ENCODE data around the gene GSTM2.

GSTM2 gene

DNA sequence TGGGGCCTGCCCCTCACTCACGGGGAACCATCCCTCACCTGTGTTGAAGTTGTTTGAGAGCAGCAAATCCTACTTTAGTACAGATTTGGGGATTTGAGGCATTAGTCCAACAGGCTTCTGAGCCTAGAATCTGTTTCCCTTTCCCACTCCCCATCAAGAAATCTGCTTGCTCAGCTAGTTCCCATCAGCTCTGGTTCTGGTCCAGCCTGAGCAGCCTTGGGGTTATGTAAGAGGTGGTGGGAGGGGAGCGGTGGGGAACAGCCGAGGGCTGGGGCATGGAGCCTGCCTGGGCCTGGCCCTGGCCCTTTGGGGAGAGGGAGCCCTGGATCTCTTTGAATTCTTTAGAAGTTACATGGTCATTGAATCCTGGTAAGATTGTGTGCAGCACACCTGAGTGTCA is 48.3 kb downstream of the GSTM2 start:
- no peak for DNase-seq (ENCODE audit: low read depth)

DNA sequence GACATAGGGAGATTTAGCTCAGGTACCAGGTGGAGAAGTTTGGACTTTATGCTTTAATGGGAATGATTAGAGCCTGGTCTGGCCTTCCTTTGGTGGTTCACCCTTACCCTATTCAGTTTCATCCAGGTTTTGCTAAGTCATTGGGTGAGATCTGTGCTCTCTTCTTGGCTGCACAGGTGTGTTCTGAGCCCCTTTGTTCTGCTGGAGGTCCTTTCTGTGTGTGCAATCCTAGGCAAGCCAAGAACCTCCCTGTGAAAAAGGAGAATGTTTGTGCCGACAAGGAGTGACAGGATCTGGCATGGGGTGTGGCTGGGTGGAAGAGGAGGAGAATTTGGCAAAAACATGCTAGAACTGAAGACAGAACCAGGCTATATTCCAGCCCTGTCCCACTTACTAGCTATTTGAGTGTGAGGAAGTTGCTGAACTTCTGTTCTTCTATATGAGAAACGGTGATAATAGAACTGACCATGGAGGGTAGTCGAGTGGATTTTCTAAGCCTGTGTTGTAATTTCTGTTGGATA is 48.8 kb downstream of the GSTM2 start:
- DNase-seq (ENCODE audit: low read depth): no peak

DNA sequence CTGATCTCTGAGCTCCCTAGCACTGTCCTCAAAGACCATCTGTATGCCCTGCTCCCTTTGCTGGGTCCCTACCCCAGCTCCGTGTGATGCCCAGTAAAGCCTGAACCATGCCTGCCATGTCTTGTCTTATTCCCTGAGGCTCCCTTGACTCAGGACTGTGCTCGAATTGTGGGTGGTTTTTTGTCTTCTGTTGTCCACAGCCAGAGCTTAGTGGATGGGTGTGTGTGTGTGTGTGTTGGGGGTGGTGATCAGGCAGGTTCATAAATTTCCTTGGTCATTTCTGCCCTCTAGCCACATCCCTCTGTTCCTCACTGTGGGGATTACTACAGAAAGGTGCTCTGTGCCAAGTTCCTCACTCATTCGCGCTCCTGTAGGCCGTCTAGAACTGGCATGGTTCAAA is 49.9 kb downstream of the GSTM2 start:
- no peak for DNase-seq (ENCODE audit: low read depth)

DNA sequence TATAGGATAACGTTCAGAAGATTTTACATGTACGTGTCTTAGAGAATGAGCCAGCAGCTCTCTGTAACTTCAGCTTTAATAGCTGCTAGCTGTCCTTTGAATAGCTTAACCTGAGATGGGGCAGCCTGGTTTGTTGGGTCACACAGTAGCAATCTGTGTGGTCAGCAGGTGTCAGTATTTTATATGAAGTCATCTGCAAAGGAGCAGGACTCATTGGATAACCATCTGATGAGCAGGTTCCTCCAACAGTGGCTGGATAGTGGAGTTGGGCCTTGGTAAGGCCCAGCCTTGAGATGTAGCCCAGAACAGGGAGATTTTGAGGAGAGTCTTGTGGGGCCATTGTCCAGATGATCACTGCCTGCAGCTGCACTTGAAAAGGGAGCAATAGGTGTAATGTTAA is 50.6 kb downstream of the GSTM2 start:
- no peak for DNase-seq (ENCODE audit: low read depth)

DNA sequence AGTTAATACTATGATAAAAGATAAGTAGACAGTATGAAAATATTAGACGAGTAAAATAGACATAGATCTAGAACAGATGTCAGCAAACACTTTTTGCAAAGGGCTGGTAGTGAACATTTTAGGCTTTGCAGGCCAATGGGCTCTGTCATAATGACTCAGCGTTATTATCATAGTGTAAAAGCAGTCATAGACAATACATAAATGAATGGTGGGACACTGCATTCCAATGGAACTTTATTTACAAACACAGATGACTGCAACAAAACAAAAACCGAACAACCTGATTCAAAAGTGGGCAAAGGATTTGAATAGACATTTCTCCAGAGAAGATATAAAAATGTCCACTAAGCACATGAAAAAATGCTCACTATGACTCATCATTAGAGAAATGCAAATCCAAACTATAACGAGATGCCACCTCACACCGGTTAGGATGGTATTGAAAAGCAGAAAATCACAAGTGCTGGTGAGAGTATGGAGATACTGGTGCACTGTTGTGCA is 51.5 kb downstream of the GSTM2 start:
- DNase-seq (ENCODE audit: low read depth): peak; percentile 33

DNA sequence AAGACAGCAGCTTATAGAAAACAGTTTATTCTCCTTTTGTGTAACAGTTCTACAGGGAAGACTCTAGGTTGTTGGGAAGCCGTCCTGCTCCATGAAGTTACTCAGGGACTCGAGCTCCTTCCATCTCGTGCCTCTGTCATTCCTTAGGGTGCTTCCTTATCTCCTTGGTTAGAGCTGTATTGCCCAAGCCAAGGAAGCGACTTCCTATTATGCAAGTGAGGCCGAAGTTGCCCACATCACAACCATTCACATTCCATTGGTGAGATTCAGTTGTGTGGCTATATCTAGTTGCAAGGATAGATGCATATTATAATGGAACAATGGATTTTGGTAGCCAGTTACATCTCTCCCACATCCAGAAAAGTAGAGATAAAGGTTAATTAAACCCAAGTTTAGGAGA is 53.2 kb downstream of the GSTM2 start:
- DNase-seq (ENCODE audit: low read depth): no peak

DNA sequence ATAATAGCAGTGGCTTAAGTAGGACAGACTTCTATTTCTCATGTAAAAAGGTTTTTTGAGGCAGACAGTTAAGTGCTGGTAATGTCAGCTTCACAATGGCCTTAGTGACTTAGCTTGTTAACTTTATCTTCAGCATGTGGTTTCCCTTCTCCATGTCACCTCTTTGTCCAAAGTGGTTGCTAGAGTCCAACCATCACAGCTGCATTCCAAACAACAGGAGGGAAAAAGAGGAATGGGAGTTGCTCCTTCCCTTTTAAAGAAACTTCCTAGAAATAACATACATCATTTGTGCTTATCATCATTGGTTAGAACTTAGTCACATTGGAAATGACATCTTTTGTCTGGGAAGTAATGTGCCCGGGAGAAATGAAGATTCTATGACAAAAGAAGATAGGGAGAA is 54.1 kb downstream of the GSTM2 start:
- no peak for DNase-seq (ENCODE audit: low read depth)

DNA sequence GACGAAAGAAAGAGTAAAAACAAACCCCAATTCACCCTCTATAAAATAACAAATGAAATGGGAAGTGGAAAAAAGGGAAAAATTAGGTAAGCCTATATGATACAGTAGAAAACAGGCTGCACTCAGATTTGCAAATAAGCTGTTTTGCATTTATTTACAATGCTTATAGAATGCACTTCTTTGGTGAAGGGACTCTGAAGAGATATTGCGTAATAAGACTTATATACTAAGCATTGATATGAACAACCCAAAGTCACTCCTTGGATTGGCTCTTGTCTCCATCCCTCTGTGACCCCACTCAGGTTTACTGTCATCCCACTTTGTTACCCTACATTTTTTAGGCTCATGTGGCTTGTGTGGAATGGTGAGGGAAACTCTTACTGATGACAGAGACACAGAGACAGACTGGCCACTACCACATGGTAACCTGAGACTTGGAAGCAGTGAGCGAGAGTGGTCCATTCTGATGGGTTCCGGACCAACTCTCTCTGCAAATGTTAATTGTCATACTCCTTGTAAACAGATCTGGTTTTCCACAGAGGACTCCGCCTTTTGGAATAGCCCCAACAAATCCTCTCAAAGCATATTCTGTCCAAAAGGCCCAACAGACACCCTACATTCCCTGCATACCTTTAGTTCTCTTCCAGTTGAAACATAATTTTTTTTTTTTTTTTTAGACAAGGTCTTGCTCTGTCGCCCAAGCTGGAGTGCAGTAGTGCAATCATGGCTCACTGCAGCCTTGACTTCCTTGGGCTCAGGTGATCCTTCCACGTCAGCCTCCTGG is 55.2 kb downstream of the GSTM2 start:
- no peak for DNase-seq (ENCODE audit: low read depth)

All from GM04504 (cell line).